Measurements from ENCODE around the gene PRDM11. TPM values are rescaled to one million over a fixed set of nuclear protein-coding genes. Genes with fewer than 3 reads are reported as not detected.

Gene PRDM11
- total RNA-seq, 1 donor from 2014 or later, result 13.1 TPM

DNA sequence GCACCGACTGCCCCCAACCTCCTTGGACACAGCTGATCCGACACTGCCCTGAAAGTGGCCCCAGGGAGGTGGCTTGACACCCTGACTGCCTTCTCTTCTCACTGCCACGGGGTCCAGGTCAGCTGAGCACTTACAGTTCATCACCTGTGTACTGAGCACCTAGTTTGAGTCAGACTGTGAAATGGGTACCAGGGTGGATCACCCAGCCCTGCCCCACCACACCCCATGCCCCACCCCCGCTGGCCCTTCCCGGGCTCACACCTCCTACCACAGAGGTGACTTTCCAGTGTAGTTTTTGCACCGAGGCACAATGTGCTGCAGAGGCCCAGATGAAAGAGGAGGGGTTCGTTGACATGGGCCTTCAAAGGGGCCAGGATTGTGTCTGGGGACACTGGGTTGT lies 59.5 kb downstream of the PRDM11 start:
- TF ChIP-seq, protein P1, sequence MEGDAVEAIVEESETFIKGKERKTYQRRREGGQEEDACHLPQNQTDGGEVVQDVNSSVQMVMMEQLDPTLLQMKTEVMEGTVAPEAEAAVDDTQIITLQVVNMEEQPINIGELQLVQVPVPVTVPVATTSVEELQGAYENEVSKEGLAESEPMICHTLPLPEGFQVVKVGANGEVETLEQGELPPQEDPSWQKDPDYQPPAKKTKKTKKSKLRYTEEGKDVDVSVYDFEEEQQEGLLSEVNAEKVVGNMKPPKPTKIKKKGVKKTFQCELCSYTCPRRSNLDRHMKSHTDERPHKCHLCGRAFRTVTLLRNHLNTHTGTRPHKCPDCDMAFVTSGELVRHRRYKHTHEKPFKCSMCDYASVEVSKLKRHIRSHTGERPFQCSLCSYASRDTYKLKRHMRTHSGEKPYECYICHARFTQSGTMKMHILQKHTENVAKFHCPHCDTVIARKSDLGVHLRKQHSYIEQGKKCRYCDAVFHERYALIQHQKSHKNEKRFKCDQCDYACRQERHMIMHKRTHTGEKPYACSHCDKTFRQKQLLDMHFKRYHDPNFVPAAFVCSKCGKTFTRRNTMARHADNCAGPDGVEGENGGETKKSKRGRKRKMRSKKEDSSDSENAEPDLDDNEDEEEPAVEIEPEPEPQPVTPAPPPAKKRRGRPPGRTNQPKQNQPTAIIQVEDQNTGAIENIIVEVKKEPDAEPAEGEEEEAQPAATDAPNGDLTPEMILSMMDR (conservative IDR thresholded peaks at IDR 0.05), result no peak
- peaks cover 7% of the 10 kb centered on the region for H3K9me3 Mint-ChIP-seq
- H3K27me3 Mint-ChIP-seq (ENCODE audit: low read depth), result no peaks in the 10 kb centered on the region
- no peak overlapping the region for H3K4me3 Mint-ChIP-seq
- no peak for DNase-seq (ENCODE audit: low read depth, low spot score)
- no peak overlapping the region for H3K27ac Mint-ChIP-seq (ENCODE audit: unreplicated experiment)
- H3K4me1 Mint-ChIP-seq, result peaks cover 24% of the 10 kb centered on the region
- H3K36me3 Mint-ChIP-seq (ENCODE audit: low read depth), result peaks cover 14% of the 10 kb centered on the region

DNA sequence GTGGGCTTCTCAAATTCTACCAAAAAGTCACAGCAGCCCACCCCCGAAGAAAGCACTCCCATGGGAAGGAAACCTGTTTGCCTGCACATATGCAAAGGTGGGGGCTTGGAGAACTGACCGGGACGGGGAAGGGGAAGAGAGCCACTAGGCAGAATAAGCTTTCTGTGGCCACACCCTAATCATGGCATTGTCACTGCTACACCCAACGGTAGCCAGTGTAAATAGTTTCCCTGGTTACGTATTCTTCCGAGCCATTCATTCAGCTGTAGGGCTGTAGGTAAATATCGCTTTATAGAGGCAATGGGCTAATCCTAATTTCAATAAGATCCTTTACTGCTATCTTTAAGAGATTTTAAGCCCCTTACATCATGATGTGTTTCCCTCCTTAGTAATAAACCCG lies 61.7 kb downstream of the PRDM11 start:
- no peak for DNase-seq (ENCODE audit: low read depth, low spot score)
- Mint-ChIP-seq H3K4me1 (peaks cover 15% of the 10 kb centered on the region), H3K4me3 (no peak overlapping the region), H3K27me3 (ENCODE audit: low read depth) (no peaks in the 10 kb centered on the region), H3K27ac (ENCODE audit: unreplicated experiment) (no peak overlapping the region), H3K9me3 (peaks cover under 1% of the 10 kb centered on the region), H3K36me3 (ENCODE audit: low read depth) (peaks cover 6% of the 10 kb centered on the region)
- TF ChIP-seq, protein P1 (conservative IDR thresholded peaks at IDR 0.05), result no peak

DNA sequence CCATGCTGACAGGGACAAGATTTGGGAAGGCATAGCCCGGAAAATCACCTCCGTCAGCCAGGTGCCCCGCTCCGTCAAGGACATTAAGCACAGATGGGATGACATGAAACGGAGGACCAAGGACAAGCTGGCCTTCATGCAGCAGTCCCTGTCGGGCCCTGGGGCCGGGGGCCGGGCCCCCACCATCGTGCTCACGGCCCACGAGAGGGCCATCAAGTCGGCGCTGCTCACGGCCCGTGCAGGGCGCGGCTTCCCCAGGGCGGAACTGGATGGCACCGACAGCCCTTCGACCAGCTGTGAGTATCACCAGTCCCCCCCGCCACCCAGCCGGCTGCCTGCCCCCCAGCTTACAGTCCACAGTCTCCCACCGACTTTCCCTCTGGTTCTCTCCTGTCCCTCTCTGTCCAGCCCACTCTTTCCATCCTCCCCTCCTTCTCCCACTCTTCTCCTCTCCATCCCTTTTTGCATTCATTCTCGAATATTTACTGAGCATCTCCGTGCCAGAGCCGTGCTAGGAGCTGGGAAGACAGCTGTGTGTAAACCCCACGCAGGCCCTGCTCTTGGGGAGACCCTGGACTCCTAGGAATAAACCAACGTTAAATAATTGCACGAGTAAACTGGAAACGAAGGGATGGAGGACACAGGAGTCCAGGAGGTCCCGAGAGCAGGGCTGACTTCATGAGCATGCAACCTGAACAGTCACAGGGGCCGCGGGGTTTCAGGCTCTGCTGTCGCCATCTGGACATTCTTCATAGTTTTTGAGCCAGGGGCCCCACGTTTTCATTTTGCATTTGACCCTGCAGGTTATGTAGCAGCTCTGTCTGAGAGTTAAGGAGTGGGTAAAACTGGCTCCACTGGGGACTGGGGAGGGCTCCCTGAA lies 62.8 kb downstream of the PRDM11 start:
- Mint-ChIP-seq H3K27me3 (ENCODE audit: low read depth) (no peaks in the 10 kb centered on the region), H3K4me1 (peaks cover 15% of the 10 kb centered on the region), H3K36me3 (ENCODE audit: low read depth) (peaks cover 5% of the 10 kb centered on the region), H3K27ac (ENCODE audit: unreplicated experiment) (peak overlapping the region; percentile 90), H3K9me3 (no peaks in the 10 kb centered on the region), H3K4me3 (peak overlapping the region; percentile 15)
- TF ChIP-seq, protein P1 (conservative IDR thresholded peaks at IDR 0.05), result no peak
- DNase-seq (ENCODE audit: low read depth, low spot score), result no peak

DNA sequence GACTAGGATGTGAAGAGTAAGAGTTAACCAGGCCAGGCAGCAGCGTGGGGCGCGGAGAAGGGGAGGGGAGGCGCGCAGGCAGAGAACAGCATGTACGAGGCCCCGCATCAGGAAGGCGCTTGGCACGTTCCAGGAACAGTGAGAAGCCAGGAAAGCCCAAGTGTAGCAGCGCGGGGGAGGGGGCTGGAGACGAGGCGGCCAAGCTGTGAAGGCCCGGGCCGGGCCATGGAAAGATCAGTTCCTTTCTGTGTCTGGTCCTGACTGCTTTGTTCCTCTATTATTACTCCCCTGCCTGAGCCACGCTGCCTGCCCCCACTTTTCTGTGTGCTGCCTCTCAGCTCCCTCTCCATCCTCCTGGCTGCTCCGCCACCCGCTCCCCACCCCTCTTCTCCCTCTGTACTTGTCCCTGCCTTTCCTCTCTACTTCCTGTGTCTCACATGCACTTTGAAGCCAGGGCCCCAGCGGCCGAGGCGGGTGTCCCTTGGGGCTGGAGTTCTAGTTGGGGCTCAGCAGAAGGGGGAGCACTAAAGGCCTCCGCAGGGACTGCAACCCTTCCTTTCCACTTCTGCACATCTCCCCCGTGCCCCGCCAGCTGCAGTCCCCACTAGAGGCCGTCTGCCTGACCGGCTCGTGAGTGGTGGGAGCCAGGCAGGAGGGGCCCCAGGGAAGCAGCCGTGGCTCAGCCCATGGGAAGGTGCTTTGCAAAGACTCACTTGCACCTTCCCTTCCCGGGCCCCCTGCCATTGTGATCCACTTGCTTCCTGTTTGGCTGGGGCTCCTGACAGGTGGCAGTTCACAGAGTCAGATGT lies 63.7 kb downstream of the PRDM11 start:
- H3K4me3 Mint-ChIP-seq, result peak overlapping the region; percentile 15

DNA sequence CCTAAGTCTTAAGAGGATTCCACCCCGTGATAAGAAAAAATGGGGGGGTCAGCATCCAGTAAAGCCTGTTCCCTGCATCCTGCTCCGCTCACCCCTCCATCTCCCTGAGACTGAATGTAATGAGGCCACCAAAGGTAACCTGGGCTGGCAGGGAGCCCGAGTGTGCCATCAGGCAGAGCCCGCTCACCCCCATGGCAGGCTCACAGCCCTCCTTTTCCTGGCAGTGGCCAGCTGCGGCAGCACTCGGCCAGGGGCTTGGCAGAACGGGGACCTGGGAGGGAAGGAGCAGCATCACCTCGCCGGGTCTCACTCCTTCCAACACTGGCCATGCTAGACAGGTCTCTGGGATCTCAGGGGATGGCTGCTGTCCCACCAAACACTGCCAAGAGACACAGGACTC lies 64.4 kb downstream of the PRDM11 start:
- TF ChIP-seq, protein P1 (conservative IDR thresholded peaks at IDR 0.05), result no peak
- Mint-ChIP-seq H3K36me3 (ENCODE audit: low read depth) (peaks cover 5% of the 10 kb centered on the region), H3K4me1 (peaks cover 15% of the 10 kb centered on the region), H3K27ac (ENCODE audit: unreplicated experiment) (no peak overlapping the region), H3K4me3 (no peak overlapping the region), H3K9me3 (no peaks in the 10 kb centered on the region), H3K27me3 (ENCODE audit: low read depth) (no peaks in the 10 kb centered on the region)
- no peak for DNase-seq (ENCODE audit: low read depth, low spot score)

More for the DNA sequence above, 63.7 kb downstream of the PRDM11 start:
- Mint-ChIP-seq H3K36me3 (ENCODE audit: low read depth) (peaks cover 5% of the 10 kb centered on the region), H3K27ac (ENCODE audit: unreplicated experiment) (peak overlapping the region; percentile 90), H3K9me3 (no peaks in the 10 kb centered on the region), H3K4me1 (peaks cover 15% of the 10 kb centered on the region), H3K27me3 (ENCODE audit: low read depth) (no peaks in the 10 kb centered on the region)
- DNase-seq (ENCODE audit: low read depth, low spot score), result peak; percentile 45
- TF ChIP-seq, protein P1 (conservative IDR thresholded peaks at IDR 0.05), result no peak

All from neural crest cell (in vitro differentiated cells).